Skin epidermis (tissue), 12 donors: ENCODE results near the gene NFKB1.
"Not testable (repeated sequence)": the region's sequence is repeated elsewhere in the genome, so short reads cannot be mapped to it uniquely, and the experiment has no call there.

Experiments
- H3K27ac ChIP-seq, 21 experiments: fragments of 200-600 bp; sonication (generic) in 11 of 21; one replicate each; pipeline ENCODE4 v1.5.0; 2020; ENCODE audit warnings: mild to moderate bottlenecking in 3 of 21, inconsistent platforms in 2 of 21, moderate library complexity in 2 of 21
- H3K4me3 ChIP-seq, 7 experiments: fragments of 200-600 bp; sonication (generic) in 2 of 7; one replicate each; pipeline ENCODE4 v1.5.0; 2020; ENCODE audit warnings: inconsistent platforms in 2 of 7, mild to moderate bottlenecking in 2 of 7, moderate library complexity in 1 of 7

The NFKB1 gene

DNA sequence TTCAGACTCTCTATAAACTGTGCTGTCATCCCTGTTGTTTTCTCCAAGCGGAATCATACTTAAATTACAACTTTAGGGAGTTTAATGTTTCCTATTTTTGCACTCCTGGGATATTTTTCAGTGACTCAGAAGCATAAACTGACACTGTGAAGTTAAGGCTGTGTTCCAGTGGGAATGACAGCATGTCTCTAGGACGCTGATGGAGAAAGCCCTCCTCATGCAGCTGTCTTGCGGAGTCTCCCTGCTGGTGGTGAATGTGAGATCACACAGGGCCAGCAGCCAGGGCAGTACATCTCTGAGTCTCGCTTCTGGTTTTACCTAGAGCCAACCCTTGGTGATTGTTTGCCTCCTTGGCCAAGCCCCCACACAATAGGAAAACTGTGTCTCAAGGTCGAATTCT lies 53.3 kb downstream of the NFKB1 start:
- H3K4me3 ChIP-seq: no peak overlapping the region
- no peak overlapping the region for H3K27ac ChIP-seq

DNA sequence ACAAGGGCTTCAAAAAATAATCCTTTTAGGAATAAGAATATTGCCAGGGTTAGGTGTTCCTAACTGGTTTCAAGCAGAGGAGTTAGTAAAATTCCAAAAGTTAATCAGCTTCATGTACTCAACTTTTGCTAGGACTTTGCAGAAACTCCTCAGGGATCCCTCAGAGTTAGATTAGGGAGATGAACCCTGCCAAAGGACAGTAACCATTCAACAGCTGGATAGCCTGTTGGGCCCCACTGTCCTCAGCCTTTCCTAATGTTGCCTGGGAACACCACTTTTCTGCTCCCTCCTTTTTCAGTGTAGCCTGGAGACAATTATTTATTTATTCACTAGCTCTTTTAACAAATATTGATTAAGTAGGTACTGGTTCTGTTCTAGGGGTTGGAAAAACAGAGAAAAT lies 53.8 kb downstream of the NFKB1 start:
- H3K27ac ChIP-seq: no peak overlapping the region

DNA sequence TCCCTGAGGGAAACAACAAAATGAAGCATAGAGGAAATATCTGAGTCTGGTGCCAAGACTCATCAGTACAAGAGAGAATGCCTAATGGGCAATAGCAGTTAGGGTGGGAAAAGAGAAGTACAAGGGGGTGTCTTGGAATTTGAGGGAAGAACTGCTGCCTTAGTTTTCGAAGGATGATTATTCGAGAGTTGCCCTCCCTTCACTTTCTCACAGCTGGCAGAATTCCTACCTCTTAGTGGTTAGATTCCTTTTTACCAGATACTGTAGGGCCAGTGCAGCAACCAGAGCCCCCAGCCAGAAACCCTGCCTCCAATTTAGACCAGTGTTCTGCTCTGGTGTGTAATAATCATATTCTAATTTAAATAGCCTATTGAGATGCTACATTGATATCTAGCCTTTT lies 56.5 kb downstream of the NFKB1 start:
- H3K4me3 ChIP-seq: no peak overlapping the region
- H3K27ac ChIP-seq: no peak overlapping the region

More for the DNA sequence above, 53.8 kb downstream of the NFKB1 start:
- H3K4me3 ChIP-seq: no peak overlapping the region

DNA sequence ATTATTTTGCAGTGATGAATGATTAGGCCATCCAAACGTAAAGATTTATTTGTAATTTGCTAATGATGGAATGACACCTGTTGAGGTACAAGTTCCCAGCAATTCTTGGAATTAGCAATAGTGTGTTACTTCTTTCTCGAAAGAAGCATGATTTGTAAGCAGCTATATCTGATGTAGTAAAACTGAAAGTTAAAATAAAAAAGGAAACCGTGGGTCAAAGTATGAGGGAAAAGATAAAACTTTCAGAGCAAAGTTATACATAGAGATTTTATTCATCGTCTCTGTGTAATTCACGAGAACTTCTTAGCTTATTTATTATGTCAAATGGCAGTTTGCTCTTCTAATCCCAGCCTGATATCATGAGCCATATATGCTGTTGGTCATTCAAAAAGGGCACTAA lies 59.0 kb downstream of the NFKB1 start:
- Histone ChIP-seq H3K27ac (peak overlapping the region in 2 of 21 experiments; percentile 17 to 53), H3K4me3 (no peak overlapping the region)

DNA sequence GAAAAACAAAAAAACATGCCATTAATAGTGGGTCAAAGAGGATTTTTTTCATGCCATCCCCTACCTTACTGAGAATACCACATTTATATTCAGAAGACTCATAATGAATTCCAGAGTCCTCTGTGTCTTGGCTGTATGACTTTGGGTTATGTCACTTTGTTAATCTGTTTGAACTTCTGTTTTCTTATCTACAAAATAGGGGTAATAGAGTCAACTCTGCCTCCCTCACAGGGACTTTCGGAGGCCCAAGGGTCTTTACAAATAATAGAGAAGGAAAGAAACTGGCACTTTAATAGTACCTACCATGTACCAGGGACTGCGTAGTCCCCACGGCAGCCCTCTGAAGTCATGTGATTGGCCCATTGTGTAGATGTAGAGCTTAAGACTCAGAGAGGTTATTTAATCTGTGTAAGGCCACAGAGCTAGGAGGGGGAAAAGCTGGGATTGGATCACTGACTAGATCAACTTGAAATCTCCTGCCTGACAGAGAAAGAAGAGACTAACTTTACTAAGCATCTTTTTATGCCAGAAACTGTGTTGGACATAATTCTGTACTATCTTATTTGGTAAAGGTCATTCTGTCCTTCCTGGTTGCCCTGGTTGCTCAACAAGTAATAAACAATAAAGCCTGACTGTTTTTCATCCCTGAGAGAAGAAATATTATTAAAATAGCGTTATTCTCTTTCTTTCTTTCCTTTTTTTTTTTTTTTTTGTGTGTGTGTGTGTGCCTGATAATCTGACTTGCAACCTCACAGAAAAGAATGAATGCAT lies 59.6 kb downstream of the NFKB1 start:
- H3K27ac ChIP-seq: peak overlapping the region in 2 of 21 experiments; percentile 17 to 53
- no peak overlapping the region for H3K4me3 ChIP-seq

DNA sequence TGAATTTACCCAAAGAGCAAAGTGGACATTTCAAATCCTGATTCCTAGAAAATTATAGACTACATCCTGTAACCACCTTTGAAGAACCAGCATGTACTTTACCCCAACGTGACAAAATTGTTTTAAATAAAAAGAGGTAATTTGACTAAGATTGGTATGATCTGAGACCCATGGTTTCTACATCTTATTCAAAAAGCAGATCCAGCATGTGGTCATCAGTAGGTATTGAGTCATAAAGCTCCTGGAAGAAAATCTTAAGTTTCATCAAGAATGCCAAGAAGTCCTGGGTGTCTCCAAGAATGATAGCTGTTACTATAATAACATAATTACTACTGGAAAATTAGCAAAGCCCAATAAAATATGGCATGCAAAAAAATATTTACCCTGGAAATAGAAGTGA lies 61.8 kb downstream of the NFKB1 start:
- Histone ChIP-seq H3K4me3 (no peak overlapping the region), H3K27ac (no peak overlapping the region)

DNA sequence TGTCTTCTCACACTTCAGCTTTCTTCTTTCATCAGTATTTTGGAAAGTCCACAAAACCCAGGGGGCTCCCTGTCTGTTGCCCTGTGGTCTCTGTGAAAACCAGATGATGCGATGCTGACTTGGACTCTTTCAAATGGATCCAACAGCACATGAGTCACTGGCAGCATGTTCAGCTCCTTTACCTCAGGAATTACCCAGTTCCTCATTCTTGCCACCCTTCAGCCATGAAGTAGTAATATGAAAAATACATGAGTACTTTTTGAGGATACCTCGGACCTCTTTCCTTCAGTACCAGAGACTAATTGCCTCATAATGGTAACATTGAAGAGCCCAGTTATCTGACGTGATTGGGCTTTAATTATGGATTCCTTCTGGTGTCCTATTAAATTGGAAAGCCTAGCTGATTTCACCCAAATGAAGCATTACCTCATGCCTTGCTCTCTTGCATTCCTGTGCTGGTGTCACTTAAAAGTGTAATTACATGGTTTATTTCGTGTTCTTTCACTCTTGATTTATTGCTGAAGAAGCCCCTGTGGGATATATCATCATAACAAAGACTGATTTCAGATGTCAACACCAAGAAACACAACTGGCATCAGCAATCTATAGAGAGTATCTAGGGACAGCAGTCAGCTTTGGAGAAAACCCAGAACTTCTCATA lies 63.4 kb downstream of the NFKB1 start:
- no peak overlapping the region for H3K4me3 ChIP-seq
- H3K27ac ChIP-seq: peak overlapping the region in 1 of 21 experiments; percentile 23

DNA sequence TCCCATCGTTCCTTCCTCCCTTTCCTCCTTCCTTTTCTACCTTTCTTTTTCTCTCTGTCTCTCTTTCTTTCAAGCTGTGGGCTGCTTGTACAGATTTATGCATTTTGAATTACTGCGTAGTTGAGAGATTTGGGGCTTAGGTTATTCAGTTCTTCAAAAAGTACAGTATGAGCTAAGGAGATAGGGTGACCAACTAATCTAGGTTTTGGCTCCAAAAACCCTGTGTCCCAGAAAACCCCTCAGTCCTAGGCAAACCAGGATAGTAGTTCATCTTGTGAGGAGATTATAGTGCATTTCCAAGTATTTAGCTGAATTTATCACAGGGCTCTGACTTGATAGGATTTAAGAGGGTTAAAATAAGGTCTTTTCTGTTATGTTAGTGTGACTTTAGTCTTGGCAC lies 64.5 kb downstream of the NFKB1 start:
- Histone ChIP-seq H3K27ac (no peak overlapping the region), H3K4me3 (no peak overlapping the region)

DNA sequence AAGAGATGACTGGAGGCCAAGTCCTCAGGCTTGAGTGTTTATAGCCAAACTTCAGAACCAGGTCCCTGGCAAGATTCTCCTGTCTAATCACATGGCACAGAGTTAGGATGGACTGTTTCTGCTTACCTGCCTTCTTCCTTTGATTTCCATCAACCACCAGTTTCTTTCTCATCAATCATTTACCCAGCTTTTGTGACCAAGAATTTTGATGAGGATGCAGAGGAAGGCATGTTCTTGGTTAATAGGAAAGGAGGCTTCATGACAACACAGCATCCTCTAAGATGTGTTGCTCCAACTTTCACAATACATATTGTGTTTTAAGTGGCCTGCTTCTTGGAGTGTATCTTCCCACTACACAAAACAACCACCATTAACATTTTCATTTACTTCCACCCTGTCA lies 65.3 kb downstream of the NFKB1 start:
- no peak overlapping the region for H3K4me3 ChIP-seq
- H3K27ac ChIP-seq: no peak overlapping the region

DNA sequence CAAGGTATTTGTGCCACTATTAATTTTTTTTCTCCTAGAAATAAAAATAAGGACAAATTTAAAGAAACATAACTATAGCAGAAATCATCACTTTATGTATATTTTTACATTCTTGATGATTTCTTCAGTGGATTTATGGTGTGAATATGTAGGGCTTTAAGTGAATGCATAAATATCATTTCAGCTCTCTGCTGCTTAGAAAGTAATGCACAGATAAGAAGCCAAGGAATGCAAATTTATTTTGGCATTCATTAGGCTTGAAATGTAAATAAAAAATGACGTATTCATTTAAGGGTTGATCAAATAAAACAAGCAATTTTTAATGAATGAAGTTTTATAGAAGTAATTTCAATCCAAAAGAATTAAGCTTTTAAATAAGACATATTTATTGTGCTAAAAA lies 66.3 kb downstream of the NFKB1 start:
- Histone ChIP-seq H3K4me3 (no peak overlapping the region), H3K27ac (peak overlapping the region in 1 of 21 experiments; percentile 30)

DNA sequence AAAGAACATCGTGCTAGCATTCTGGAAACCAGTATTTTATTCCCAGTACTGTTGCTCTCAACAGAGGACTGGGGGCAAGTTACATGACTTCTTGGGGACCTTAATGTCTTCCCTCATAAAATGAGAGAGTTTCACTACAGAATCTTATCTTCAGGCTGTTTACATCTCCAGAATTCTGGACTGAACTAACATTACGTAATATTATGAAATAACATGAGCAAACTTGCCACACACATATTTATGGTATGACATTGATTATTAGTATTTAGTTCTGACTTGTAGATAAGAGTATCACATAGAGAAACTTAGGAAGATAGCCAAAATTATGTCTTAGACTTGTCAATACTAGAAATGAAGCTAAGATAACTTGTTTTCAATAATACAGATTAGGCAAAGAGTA lies 68.0 kb downstream of the NFKB1 start:
- no peak overlapping the region for H3K4me3 ChIP-seq
- H3K27ac ChIP-seq: peak overlapping the region in 2 of 21 experiments; percentile 3 to 53

DNA sequence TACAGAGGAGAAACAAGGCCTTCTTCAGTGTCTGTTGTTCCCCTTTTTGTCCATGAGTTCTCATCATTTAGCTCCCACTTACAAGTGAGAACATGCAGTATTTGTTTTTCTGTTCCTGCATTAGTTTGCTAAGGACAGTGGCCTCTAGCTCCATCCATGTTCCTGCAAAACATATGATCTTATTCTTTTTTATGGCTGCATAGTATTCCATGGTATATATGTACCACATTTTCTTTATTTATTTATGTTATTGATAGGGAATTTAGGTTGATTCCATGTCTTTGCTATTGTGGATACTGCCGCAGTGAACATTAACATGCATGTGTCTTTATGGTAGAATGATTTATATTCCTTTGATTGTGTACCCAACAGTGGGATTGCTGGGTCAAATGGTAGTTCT lies 69.1 kb downstream of the NFKB1 start:
- H3K4me3 ChIP-seq, H3K27ac ChIP-seq: not testable (repeated sequence)

DNA sequence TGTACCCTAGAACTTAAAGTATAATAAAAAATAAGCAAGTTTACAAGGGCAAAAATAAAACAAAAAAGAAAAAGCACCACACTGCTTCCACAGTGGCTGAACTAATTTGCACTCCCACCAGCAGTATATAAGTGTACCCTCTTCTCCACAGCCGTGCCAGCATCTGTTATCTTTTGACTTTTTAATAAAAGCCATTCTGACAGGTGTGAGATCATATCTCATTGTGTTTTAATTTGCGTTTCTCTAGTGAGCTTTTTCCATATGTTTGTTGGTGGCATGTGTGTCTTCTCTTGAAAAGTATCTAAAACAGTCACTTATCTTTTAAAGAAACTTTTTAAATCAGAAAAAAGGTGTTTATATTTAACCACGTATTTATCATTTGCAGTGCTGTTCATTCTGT lies 71.3 kb downstream of the NFKB1 start:
- H3K4me3 ChIP-seq: no peak overlapping the region
- H3K27ac ChIP-seq: no peak overlapping the region

DNA sequence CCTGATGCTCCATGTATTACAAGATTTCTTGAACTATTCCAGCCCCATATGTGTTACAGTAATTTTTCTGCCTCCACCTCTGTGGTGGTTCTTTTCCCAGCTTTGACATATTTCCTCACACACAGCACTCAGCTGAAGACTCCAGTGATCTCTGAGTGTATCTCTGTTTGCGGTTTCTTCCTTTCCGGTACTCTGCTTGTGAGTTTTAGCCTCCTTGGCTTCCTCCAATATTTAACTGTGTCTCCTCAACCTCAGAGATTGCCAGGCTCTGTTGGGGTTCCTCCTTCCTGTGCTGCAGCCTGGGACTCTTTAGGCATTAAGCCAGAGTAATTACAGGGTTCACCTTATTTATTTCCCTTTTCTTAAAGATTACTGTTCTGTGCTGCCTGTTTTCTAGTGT lies 73.2 kb downstream of the NFKB1 start:
- Histone ChIP-seq H3K27ac (no peak overlapping the region), H3K4me3 (no peak overlapping the region)

DNA sequence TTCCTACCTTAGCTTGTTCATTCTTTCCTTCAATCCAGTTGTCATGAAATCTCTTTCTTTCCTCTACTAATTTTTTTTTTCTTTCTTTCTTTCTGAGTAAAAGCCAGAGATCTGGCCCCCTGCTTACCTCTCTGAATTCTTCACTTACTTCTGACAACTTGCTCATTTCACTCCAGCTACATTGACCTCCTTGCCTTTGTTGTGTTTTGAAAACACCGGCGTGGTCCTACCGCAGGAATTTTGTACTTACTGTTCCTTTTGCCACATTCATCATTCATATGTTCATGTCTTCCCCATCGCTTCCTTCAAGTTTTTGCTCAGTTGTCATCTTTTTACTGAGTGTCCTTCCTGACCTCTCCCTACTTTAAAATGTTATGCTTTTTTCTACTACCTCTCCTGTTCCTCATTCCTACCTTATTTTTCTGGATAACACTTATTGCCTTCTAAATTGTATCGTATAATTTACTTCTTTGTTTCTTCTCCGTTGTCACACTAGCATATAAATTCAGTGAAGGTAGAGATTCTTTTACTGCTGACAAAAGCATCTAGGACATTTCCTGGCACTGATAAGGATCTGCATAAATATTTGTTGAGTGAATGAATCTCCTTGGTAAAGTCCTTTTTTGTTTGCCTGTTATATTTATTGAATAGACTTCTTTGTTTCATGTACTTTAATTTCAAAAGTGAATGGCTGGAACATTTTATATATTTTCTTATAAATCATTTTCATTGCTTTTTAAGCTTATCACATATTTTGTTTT lies 74.4 kb downstream of the NFKB1 start:
- Histone ChIP-seq H3K27ac (no peak overlapping the region), H3K4me3 (no peak overlapping the region)

DNA sequence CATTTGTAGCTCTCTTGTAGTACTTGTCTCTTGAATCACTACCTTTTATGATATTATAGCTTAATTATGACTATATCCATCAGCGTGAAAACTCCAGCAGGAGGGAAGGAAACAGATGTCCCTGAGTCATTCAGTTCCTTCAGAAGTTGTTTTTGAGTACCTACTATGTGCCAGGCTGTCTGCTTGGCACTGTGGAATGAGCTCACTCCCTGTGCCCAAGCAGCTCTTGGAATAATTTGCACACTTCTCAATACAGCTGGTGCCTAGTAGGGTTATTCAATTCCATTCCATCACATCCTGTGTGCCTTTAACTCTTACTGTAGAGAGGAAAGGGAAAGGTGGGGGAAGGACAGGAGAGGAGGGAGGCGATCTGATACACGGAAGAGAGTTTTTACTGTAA lies 77.1 kb downstream of the NFKB1 start:
- no peak overlapping the region for H3K4me3 ChIP-seq
- no peak overlapping the region for H3K27ac ChIP-seq

DNA sequence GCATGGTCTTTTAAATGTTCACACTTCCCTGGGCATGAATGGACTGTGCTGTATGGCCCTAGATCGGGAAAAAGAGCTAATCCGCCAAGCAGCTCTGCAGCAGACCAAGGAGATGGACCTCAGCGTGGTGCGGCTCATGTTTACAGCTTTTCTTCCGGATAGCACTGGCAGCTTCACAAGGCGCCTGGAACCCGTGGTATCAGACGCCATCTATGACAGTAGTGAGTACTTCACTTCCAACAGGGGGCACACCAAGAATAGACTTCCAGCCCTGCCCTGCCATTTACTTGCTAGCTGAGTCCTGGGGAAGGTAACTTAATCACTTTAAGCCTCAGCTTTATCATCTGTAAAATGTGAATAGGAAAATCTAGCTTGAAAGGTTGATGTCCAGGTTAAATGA lies 77.7 kb downstream of the NFKB1 start:
- Histone ChIP-seq H3K27ac (no peak overlapping the region), H3K4me3 (no peak overlapping the region)

DNA sequence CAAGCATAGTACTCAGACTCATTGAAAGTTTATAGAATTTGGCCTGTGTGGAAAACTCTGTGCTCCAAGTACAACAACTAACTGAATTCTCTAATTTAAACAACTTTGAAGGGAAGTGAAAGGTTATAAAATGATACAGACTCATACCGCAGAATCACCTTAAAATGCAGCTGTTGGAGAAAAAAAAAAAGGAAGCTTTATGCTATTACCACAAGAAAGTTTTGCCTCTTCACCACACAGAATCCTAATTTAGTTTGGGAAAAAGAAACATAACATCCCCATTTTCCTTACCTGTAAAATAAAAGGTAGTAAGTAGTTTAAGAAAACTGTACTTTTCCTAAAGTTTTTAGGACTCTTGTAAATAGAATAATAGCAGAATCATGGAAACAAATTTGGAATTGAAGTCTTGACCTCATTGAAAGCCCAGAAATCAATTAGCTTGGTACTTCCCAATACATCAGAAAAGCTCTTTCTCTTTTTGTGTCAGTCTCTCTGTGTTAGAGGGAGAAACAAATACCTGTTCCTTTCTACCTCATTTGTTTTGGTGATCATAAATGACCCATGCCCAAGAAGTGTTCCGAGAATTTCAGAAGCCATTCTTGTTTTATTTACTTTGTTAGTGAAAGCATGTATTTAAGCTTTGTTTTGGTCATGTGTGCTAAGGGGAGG lies 78.8 kb downstream of the NFKB1 start:
- no peak overlapping the region for H3K4me3 ChIP-seq
- H3K27ac ChIP-seq: peak overlapping the region in 1 of 21 experiments; percentile 34

DNA sequence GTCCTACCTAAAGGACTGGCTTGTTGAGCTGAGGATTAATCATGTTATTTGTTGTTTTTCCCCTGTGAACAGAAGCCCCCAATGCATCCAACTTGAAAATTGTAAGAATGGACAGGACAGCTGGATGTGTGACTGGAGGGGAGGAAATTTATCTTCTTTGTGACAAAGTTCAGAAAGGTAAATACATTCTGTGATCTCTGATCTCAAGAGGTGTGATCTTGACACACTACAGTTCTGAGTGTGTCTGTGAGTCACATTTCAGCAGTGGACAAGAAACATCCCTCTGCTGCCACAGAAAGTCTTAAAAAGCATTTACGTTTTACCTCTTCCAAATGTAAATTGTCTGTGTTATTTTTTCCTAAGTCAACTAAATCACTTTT lies 79.3 kb downstream of the NFKB1 start:
- H3K27ac ChIP-seq: peak overlapping the region in 1 of 21 experiments; percentile 34
- H3K4me3 ChIP-seq: no peak overlapping the region

DNA sequence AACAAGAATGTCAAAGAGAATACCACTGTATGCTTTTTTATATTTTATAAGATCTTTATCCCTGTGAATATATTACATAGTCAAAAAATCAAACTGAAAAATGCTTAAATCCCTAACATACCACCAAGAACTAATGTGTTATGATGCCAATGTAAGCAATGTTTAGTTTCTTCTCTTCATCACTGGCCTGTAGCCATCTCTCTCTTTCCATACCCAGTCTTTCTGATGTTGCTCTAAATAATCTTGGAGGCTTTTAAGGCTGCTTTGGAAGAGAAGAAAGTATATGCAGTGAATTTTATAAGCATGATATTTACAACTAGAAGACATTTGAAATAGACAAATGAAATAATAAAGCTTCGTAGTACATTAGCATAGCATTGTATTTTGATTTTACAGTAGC lies 82.9 kb downstream of the NFKB1 start:
- Histone ChIP-seq H3K27ac (no peak overlapping the region), H3K4me3 (no peak overlapping the region)
